ENCODE results near the gene CSAD. TPM values are rescaled to one million over a fixed set of nuclear protein-coding genes. Genes with fewer than 3 reads are reported as not detected.

Gene CSAD
- total and polyA plus RNA-seq, 2 donors (not counting 3 experiments of a cell fraction or from before 2014, with no cell fraction given), result 21.1 to 24.4 TPM

- ChIA-PET POLR2A (no interaction called here), CTCF (interaction anchor here (1.1 kb wide), 2 partner anchors 8 to 63 kb away, joined by 3 to 4 read pairs; no protein-coding TSS in a partner anchor)
- Histone ChIP-seq H2AFZ (ENCODE audit: low read depth, low read length) (no peak overlapping the region), H3K4me3 (replicated peaks in 1 of 3; ENCODE audit: insufficient read depth in 1 of 3, low read depth in 1 of 3, low read length in 3 of 3) (no peak overlapping the region), H4K20me1 (replicated peaks; ENCODE audit: control insufficient read depth, extremely low read depth, insufficient read depth, low read length) (no peaks in the 10 kb centered on the region), H3K4me1 (ENCODE audit: control insufficient read depth, extremely low read depth, insufficient read depth, low read length) (no peaks in the 10 kb centered on the region), H3K27me3 (ENCODE audit: control insufficient read depth in 2 of 2, insufficient read depth in 2 of 2, low read length in 2 of 2) (no peaks in the 10 kb centered on the region), H3K36me3 (ENCODE audit: control insufficient read depth in 2 of 2, extremely low read depth in 1 of 2, insufficient read depth in 2 of 2, low read length in 2 of 2) (no peaks in the 10 kb centered on the region), H3K4me2 (ENCODE audit: insufficient read depth, low read length) (no peak overlapping the region), H3K27ac (ENCODE audit: insufficient read depth, low read depth, low read length) (no peak overlapping the region), H3K9me1 (replicated peaks; ENCODE audit: control insufficient read depth, extremely low read depth, insufficient read depth, low read length) (no peaks in the 10 kb centered on the region), H3K9ac (replicated peaks; ENCODE audit: extremely low read depth, insufficient read depth, low read length) (no peak overlapping the region), H3K79me2 (ENCODE audit: control insufficient read depth, insufficient read depth, low read length) (no peaks in the 10 kb centered on the region), H3K9me3 (replicated peaks; ENCODE audit: control insufficient read depth, insufficient read depth, low read length) (no peaks in the 10 kb centered on the region)
- BruUV-seq (replicated peaks), result no TSS peak
- no peak for FAIRE-seq
- intact Hi-C loops (cut with micrococcal nuclease) (no loop called here), dilution Hi-C loops (cut with MboI; ENCODE audit: extremely low pct_ligation_motif_present, low sequenced_read_pairs) (no loop called here)
- no peak for TF ChIP-seq GATA2 (IDR thresholded peaks at IDR 0.05; ENCODE audit: insufficient read depth, insufficient read length, low read depth, low read length)
- no peak for TF ChIP-seq POLR2A (IDR thresholded peaks at IDR 0.05; ENCODE audit: low read depth, low read length)
- no peak for TF ChIP-seq JUN (IDR thresholded peaks at IDR 0.05; ENCODE audit: borderline replicate concordance, insufficient read depth, insufficient read length, low read depth)
- TF ChIP-seq CTCF (IDR thresholded peaks at IDR 0.05; ENCODE audit: extremely low read depth in 1 of 2, insufficient read depth in 1 of 2, low read depth in 1 of 2, low read length in 2 of 2), result no peak
- no peak for TF ChIP-seq POLR2AphosphoS5 (IDR thresholded peaks at IDR 0.05; ENCODE audit: insufficient read depth, low read depth, low read length)
- TF ChIP-seq MAX (IDR thresholded peaks at IDR 0.05; ENCODE audit: insufficient read depth, insufficient read length), result no peak
- no peak for TF ChIP-seq EZH2 (IDR thresholded peaks at IDR 0.05; ENCODE audit: borderline replicate concordance, low read depth, low read length, severe bottlenecking)
- no peak for TF ChIP-seq MYC (IDR thresholded peaks at IDR 0.05; ENCODE audit: low read depth, low read length)
- no peak for TF ChIP-seq FOS (IDR thresholded peaks at IDR 0.05; ENCODE audit: borderline replicate concordance, insufficient read depth, low read length)
- DNase-seq (ENCODE audit: low read depth, low spot score), result no peak
These were observed 25.2 kb upstream of the CSAD start for GRCh38 chr12:53205747-53206419.

Measured in endothelial cell of umbilical vein (primary cell).